ENCODE measurements around the gene RIMS1. TPM values are rescaled to one million over a fixed set of nuclear protein-coding genes. Genes with fewer than 3 reads are reported as not detected.

The RIMS1 gene
- total and polyA plus RNA-seq, 4 donors = 0.09 to 0.17 TPM; not detected in 2

GRCh38 chr6:72288592-72288991 is 402.2 kb downstream of the RIMS1 start:
- Histone ChIP-seq H3K4me1 (ENCODE audit: control insufficient read depth in 4 of 4, insufficient read depth in 4 of 4, low read length in 3 of 4) (no peaks in the 10 kb centered on the region), H3K9ac (ENCODE audit: low read depth in 1 of 2, low read length in 2 of 2) (no peak overlapping the region), H3K4me3 (ENCODE audit: low read depth in 1 of 3, low read length in 3 of 3) (no peak overlapping the region), H3K27me3 (ENCODE audit: control insufficient read depth in 4 of 4, insufficient read depth in 4 of 4, low read length in 3 of 4) (no peaks in the 10 kb centered on the region), H3K27ac (ENCODE audit: low read depth in 1 of 2, low read length in 2 of 2) (no peak overlapping the region), H3K9me3 (ENCODE audit: control insufficient read depth in 4 of 4, low read length in 3 of 4) (no peaks in the 10 kb centered on the region), H3K36me3 (ENCODE audit: control insufficient read depth in 4 of 4, insufficient read depth in 3 of 4, low read depth in 1 of 4, low read length in 3 of 4) (no peaks in the 10 kb centered on the region)
- no peak for TF ChIP-seq EGR1 (IDR thresholded peaks at IDR 0.05; ENCODE audit: low read depth in 2 of 2)
- TF ChIP-seq NR2F2 (IDR thresholded peaks at IDR 0.05) = no peak
- 68% methylated on average over 2 of the region's 2 CpGs for WGBS
- DNase-seq (ENCODE audit: low spot score) = no peak

DNA sequence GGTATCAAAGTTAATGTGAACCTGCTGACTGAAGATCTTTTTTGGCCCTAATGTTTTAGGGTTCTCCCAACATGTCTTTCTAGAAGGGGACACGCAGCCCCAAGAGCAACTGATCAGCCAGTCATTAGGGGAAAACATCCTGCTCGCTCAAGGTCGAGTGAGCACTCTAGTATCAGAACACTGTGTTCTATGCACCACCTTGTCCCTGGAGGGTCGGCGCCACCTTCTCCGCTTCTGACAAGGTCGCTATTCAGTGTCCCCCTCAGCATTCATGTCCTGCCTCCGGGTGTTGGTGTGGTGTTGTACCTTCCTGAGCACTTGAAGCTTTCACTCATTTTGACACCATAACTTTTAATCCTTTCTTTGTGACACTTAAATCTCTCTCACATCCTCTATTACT is 404.3 kb downstream of the RIMS1 start:
- no peaks in the 10 kb centered on the region for H3K9me3 ChIP-seq (ENCODE audit: control insufficient read depth in 4 of 4, low read length in 3 of 4)
- no peak overlapping the region for H3K4me3 ChIP-seq (ENCODE audit: low read depth in 1 of 3, low read length in 3 of 3)
- H3K27me3 ChIP-seq (ENCODE audit: control insufficient read depth in 4 of 4, insufficient read depth in 4 of 4, low read length in 3 of 4) = no peaks in the 10 kb centered on the region
- H3K36me3 ChIP-seq (ENCODE audit: control insufficient read depth in 4 of 4, insufficient read depth in 3 of 4, low read depth in 1 of 4, low read length in 3 of 4) = no peaks in the 10 kb centered on the region
- no peaks in the 10 kb centered on the region for H3K4me1 ChIP-seq (ENCODE audit: control insufficient read depth in 4 of 4, insufficient read depth in 4 of 4, low read length in 3 of 4)
- WGBS = 85% methylated on average over 8 of the region's 8 CpGs
- TF ChIP-seq YY1 (IDR thresholded peaks at IDR 0.05) (no peak), HNF4G (IDR thresholded peaks at IDR 0.05) (no peak), GABPA (IDR thresholded peaks at IDR 0.05 in 1 of 2, conservative IDR thresholded peaks at IDR 0.05 in 1 of 2) (no peak), REST (IDR thresholded peaks at IDR 0.05) (no peak), TAF1 (conservative IDR thresholded peaks at IDR 0.05) (no peak), NR2F2 (IDR thresholded peaks at IDR 0.05) (no peak), ZBTB33 (IDR thresholded peaks at IDR 0.05) (no peak), HNF4A (conservative IDR thresholded peaks at IDR 0.05) (no peak), SP1 (IDR thresholded peaks at IDR 0.05) (no peak), EGR1 (IDR thresholded peaks at IDR 0.05; ENCODE audit: low read depth in 2 of 2) (no peak), ATF3 (IDR thresholded peaks at IDR 0.05) (no peak), JUND (IDR thresholded peaks at IDR 0.05) (no peak), RXRA (IDR thresholded peaks at IDR 0.05) (no peak)
- TF ChIP-seq, protein P1, sequence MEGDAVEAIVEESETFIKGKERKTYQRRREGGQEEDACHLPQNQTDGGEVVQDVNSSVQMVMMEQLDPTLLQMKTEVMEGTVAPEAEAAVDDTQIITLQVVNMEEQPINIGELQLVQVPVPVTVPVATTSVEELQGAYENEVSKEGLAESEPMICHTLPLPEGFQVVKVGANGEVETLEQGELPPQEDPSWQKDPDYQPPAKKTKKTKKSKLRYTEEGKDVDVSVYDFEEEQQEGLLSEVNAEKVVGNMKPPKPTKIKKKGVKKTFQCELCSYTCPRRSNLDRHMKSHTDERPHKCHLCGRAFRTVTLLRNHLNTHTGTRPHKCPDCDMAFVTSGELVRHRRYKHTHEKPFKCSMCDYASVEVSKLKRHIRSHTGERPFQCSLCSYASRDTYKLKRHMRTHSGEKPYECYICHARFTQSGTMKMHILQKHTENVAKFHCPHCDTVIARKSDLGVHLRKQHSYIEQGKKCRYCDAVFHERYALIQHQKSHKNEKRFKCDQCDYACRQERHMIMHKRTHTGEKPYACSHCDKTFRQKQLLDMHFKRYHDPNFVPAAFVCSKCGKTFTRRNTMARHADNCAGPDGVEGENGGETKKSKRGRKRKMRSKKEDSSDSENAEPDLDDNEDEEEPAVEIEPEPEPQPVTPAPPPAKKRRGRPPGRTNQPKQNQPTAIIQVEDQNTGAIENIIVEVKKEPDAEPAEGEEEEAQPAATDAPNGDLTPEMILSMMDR (IDR thresholded peaks at IDR 0.05; ENCODE audit: low read depth, low read length, missing input control) = no peak
- TF ChIP-seq, protein P2, sequence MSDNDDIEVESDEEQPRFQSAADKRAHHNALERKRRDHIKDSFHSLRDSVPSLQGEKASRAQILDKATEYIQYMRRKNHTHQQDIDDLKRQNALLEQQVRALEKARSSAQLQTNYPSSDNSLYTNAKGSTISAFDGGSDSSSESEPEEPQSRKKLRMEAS (IDR thresholded peaks at IDR 0.05) = no peak
- H3K9ac ChIP-seq (ENCODE audit: low read depth in 1 of 2, low read length in 2 of 2) = no peak overlapping the region
- no peak overlapping the region for H3K27ac ChIP-seq (ENCODE audit: low read depth in 1 of 2, low read length in 2 of 2)
- DNase-seq (ENCODE audit: low spot score) = no peak

All from liver (tissue), 9 donors.